GM12872 (cell line): ENCODE results near the gene C22orf23.

ENCODE experiments used
- CTCF ChIP-seq: IDR thresholded peaks from 3 replicates; pipeline ENCODE4 v1.5.1; 2011; ENCODE audit warnings: low read depth, mild to moderate bottlenecking, low read length, moderate library complexity; ENCODE audit not compliant: insufficient read depth

The C22orf23 gene

DNA sequence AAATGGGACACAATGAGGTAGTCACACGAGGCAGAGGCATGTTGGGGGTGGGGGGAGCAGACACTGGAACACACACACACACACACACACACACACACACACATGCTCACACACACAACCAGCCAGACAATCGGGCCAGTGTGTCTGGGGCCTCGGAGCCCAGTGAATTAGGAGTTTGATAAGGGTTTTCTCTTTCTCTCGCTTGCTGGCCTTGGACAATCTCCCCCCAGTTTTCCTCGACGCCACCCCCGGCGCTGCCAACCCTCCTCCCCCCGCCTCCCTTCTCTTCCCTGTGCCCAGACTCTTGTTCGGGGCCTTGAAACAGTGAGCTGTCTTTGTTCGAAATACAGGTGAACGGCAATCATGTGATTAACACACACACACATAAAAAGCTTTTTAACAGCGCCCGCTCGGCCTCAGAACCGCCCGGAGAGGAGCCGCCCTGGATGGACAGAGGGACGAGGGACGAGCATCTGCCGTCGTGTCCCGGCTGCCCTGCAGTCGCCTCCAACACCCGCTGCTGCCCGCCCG lies 32.4 kb upstream of the C22orf23 start:
- TF ChIP-seq CTCF: no peak

GRCh38 chr22:37985050-37985585 lies 31.7 kb upstream of the C22orf23 start:
- TF ChIP-seq CTCF: no peak

DNA sequence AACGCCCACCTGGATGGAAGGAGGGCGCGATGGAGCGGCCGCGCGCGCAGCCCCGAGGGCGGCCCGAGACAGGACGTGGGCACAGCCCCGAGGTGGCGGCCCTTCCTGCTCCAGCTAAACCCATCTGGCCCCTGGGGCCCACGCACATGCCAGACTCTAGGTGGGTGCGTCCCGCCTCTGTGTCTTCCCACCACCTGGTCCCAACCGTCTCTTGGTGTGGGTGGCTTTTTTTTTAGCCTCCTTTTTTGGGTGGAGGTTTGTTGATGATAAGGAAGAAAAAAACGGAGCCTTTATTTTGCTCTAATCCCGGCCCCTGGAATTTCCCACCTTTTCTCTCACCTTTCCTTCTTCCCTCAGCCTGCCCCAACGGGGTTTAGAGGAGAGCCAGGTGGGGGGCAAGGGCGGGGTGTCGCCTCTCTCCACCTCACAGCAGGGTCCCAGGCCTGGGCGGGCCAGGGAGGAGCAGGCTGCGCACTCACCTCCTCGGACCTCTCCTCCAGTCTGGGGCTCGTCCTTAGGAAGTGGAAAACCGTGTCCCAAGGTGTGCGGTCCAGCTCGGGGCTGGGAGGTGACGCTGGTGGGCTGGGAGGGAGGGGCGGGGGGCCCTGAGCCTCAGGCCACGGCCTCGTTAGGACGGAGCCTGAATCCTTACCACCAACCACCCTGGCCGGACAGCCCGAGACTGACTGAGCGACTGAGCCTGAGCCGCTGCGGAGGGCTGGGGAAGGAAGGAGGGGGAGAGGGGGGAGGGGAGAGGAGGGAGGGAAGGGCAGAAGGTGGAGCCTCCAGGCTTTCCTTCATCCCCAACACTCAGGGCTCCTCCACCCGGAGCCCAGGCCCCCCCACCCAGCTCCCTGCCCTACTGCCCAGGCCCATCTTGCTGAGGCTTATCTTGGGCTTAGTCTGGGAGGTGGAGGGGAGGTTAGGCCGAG lies 30.7 kb upstream of the C22orf23 start, which contains the start of gene SOX10:
Gene SOX10 (minus strand): TSS at position 696 of the 932 bp plus-strand sequence. CDS start 771 bp downstream, outside the sequence.
- no peak for TF ChIP-seq CTCF

DNA sequence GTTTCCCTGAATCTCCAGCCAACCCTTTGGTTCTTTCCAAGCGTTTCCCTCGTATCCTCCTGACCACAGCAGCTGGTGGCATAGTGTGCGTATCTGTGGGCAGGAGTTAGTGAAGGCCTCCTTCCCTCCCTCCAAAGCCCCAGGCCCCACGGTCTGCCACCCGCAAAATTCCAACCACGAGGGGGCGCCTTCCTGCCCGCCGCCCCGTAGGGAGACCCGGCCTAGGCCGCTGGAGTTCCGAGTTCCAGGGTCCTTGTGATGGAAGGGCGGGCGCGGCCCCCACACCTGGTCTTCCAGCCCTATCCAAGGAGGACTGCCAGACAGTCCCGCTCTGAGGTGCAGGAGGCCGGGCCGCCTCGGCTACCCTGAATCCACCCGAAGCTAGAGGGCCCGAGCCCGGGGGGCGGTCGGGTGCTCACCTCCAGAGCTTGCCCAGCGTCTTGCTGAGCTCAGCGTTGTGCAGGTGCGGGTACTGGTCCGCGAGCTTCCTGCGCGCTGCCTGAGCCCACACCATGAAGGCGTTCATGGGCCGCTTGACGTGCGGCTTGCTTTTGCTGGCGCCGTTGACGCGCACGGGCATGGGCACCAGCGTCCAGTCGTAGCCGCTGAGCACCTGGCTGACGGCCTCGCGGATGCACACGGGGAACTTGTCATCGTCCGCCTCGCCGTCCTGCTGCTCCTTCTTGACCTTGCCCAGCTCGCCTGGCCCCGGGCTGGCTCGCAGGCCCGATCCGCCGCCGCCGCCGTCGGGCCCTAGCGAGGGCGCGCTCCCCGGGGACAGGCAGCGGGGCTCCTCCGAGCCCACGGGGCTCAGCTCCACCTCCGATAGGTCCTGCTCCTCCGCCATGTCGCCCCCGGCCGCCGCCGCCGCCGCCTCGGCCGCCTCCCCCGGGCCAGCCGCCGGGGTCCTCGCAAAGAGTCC lies 29.8 kb upstream of the C22orf23 start:
- peak; percentile 20; the same call in 1 of the 3 replicates for TF ChIP-seq CTCF

DNA sequence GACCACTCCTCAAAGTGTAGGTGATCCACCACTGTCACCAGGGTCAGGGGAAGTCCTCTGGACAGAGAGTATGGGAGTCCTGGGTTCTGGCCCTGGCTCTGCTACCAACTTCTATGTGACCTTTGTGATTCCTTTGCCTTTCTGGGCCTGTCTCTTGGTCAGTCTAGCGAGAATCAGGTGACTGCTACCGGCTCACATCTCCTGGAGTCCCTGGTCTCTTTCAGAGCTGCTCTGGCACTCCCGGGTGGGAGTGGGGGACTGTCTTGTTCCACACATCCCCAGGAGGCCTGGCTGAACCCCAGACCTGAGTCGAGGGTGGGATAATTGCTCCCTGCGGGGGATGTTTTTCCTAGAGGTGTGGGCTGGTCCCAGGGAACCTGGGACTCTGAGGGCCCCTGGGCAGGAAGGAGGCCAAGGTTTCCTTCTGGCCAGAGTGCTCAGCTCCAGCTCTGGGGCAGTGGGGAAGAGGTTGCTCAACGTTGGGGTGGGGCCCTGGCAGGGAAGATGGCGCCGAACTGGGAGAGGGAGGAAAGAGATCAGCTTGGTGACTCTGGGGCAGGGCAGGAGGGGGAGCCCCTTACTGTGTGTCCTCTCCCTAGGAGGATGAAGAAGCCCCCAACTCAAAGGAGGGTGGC lies 28.9 kb upstream of the C22orf23 start:
- TF ChIP-seq CTCF: no peak

DNA sequence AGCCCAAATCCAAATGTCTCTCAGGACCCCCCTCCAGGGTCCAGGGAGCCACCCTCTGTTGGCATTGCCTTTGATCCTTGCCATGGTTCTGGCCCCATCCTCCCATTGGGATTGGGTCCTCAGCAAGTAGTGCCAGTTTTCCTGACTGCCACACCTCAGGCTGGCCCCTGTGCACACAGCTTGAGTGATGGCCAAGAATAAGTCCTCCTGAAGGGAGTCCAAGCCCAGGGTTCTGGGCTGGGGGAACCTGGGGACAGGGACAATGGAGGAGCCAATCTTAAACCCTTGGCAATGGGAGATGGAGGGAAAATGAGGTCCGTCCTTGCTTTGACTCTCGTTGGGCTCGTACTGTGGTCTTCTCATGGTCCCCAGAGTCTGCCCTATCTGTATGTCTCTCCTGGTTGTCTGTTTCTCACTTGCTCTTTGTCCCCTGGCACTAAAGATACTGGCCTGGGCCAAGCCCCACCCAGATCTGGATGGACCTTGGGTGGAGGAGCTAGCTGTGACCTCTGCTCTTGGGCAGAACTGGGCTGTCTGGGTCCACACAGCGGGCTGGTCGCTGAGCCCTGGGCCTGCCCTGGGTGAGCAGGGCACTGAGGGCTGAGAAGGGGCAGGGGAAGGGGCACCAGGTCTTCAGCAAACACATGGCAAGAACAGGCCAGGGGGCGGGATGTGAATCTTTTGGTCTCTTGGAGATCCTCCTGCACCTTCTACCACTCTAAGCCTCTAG lies 28.0 kb upstream of the C22orf23 start:
- TF ChIP-seq CTCF: no peak
